Measurements from ENCODE around the gene AGBL4. TPM values are rescaled to one million over a fixed set of nuclear protein-coding genes. Genes with fewer than 3 reads are reported as not detected.

The AGBL4 gene
- total and polyA plus RNA-seq, 2 of the 4 experiments (the other 2 are of a cell fraction), result not detected

DNA sequence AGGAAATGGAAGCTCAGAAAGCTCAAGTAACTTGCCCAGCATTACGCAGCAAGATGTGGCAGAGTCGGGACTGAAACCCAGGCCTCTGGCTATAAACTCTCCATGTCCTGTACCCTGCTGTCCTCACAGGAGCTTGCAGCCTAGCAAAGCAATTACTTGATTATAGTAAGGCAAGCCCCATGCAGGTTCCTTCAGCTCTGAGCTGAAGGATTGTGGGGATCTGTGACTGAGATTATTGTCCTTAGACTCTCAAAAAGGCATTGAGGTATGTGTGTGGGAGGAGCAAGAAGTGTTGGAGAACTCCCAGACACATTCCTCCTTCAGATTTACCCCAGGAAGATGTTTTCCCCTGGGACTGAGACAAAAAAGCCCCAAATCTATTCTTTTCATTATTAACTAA lies 1427.7 kb downstream of the AGBL4 start:
- H4K5ac ChIP-seq (ENCODE audit: low read depth, low read length), result no peak overlapping the region
- no peak overlapping the region for H3K18ac ChIP-seq (ENCODE audit: low read depth, low read length)
- no peaks in the 10 kb centered on the region for H3K9me1 ChIP-seq (ENCODE audit: insufficient read depth, low read length)
- intact Hi-C loops (cut with micrococcal nuclease), result no loop called here
- no CpG with 5 or more reads among the region's 2 CpGs for WGBS, 2 experiments (ENCODE audit: extremely low coverage in 2 of 2, insufficient read length in 1 of 2)
- no peak overlapping the region for H3K23ac ChIP-seq (ENCODE audit: low read depth, low read length)
- in situ Hi-C loops (cut with MboI; ENCODE audit: low sequenced_read_pairs), result no loop called here
- no peak overlapping the region for H3K56ac ChIP-seq (ENCODE audit: extremely low read depth, insufficient read depth, low read length)
- H3K27ac ChIP-seq (ENCODE audit: insufficient read depth, low read length), result no peak overlapping the region
- ATAC-seq (ENCODE audit: low read depth), result no peak
- no peak overlapping the region for H3K4me3 ChIP-seq (ENCODE audit: insufficient read depth, low read depth, low read length)
- CTCF ChIA-PET, result no interaction called here
- H3K79me1 ChIP-seq (ENCODE audit: low read depth in 1 of 2, low read length in 2 of 2), result no peaks in the 10 kb centered on the region
- no peaks in the 10 kb centered on the region for H3K36me3 ChIP-seq (ENCODE audit: control insufficient read depth, insufficient read depth, low read length)
- no peak overlapping the region for H3K4ac ChIP-seq (ENCODE audit: low read depth, low read length)
- H3K27me3 ChIP-seq (ENCODE audit: control insufficient read depth, insufficient read depth, low read length), result no peaks in the 10 kb centered on the region
- H2BK15ac ChIP-seq (ENCODE audit: low read depth, low read length), result no peak overlapping the region
- no peak overlapping the region for H2AK9ac ChIP-seq (replicated peaks; ENCODE audit: low read depth, low read length, poor library complexity)
- H2AK5ac ChIP-seq (ENCODE audit: low read depth, low read length), result no peak overlapping the region
- no peak overlapping the region for H2BK120ac ChIP-seq (ENCODE audit: low read depth, low read length)
- dilution Hi-C loops (cut with HindIII; ENCODE audit: low sequenced_read_pairs, unreplicated experiment), result no loop called here
- BruUV-seq (replicated peaks), result no TSS peak
- H3K4me1 ChIP-seq (ENCODE audit: control insufficient read depth, insufficient read depth, low read length), result no peaks in the 10 kb centered on the region
- no peak overlapping the region for H2BK5ac ChIP-seq (ENCODE audit: low read depth, low read length, poor library complexity, severe bottlenecking)
- H4K91ac ChIP-seq (ENCODE audit: insufficient read depth, low read depth, low read length), result no peak overlapping the region
- H2AFZ ChIP-seq (replicated peaks; ENCODE audit: low read length, poor library complexity), result no peak overlapping the region
- no peak overlapping the region for H3K14ac ChIP-seq (replicated peaks; ENCODE audit: low read depth, low read length)
- H3K9me3 ChIP-seq (ENCODE audit: control insufficient read depth, insufficient read depth, low read length), result no peaks in the 10 kb centered on the region
- H2BK20ac ChIP-seq (ENCODE audit: low read depth, low read length), result no peak overlapping the region
- no peak overlapping the region for H4K8ac ChIP-seq (ENCODE audit: low read depth in 2 of 2, low read length in 2 of 2)
- TF ChIP-seq NFE2L2 (IDR thresholded peaks at IDR 0.05; ENCODE audit: low read depth, low read length) (no peak), MXI1 (IDR thresholded peaks at IDR 0.05; ENCODE audit: borderline replicate concordance, low read depth, low read length) (no peak), MAZ (IDR thresholded peaks at IDR 0.05; ENCODE audit: borderline replicate concordance, low read depth, low read length) (no peak), RCOR1 (IDR thresholded peaks at IDR 0.05; ENCODE audit: insufficient replicate concordance, low read length) (no peak), MAFK (IDR thresholded peaks at IDR 0.05; ENCODE audit: low read depth, low read length) (no peak), SMC3 (IDR thresholded peaks at IDR 0.05; ENCODE audit: low read depth, low read length) (no peak), POLR2A (IDR thresholded peaks at IDR 0.05; ENCODE audit: low read depth, low read length) (no peak), RAD21 (IDR thresholded peaks at IDR 0.05; ENCODE audit: low read length) (no peak), CHD1 (IDR thresholded peaks at IDR 0.05; ENCODE audit: low read depth, low read length) (no peak), CEBPB (IDR thresholded peaks at IDR 0.05; ENCODE audit: low read depth, low read length) (no peak), RFX5 (IDR thresholded peaks at IDR 0.05; ENCODE audit: low read depth, low read length) (no peak), BHLHE40 (IDR thresholded peaks at IDR 0.05; ENCODE audit: low read depth, low read length) (no peak), FOS (IDR thresholded peaks at IDR 0.05; ENCODE audit: low read depth, low read length) (no peak)
- TF ChIP-seq, protein P1, sequence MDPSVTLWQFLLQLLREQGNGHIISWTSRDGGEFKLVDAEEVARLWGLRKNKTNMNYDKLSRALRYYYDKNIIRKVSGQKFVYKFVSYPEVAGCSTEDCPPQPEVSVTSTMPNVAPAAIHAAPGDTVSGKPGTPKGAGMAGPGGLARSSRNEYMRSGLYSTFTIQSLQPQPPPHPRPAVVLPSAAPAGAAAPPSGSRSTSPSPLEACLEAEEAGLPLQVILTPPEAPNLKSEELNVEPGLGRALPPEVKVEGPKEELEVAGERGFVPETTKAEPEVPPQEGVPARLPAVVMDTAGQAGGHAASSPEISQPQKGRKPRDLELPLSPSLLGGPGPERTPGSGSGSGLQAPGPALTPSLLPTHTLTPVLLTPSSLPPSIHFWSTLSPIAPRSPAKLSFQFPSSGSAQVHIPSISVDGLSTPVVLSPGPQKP (IDR thresholded peaks at IDR 0.05; ENCODE audit: borderline replicate concordance, low read depth, low read length), result no peak
- TF ChIP-seq, protein P2, sequence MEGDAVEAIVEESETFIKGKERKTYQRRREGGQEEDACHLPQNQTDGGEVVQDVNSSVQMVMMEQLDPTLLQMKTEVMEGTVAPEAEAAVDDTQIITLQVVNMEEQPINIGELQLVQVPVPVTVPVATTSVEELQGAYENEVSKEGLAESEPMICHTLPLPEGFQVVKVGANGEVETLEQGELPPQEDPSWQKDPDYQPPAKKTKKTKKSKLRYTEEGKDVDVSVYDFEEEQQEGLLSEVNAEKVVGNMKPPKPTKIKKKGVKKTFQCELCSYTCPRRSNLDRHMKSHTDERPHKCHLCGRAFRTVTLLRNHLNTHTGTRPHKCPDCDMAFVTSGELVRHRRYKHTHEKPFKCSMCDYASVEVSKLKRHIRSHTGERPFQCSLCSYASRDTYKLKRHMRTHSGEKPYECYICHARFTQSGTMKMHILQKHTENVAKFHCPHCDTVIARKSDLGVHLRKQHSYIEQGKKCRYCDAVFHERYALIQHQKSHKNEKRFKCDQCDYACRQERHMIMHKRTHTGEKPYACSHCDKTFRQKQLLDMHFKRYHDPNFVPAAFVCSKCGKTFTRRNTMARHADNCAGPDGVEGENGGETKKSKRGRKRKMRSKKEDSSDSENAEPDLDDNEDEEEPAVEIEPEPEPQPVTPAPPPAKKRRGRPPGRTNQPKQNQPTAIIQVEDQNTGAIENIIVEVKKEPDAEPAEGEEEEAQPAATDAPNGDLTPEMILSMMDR (conservative IDR thresholded peaks at IDR 0.05; ENCODE audit: low read depth, low read length), result no peak
- TF ChIP-seq, protein P3, sequence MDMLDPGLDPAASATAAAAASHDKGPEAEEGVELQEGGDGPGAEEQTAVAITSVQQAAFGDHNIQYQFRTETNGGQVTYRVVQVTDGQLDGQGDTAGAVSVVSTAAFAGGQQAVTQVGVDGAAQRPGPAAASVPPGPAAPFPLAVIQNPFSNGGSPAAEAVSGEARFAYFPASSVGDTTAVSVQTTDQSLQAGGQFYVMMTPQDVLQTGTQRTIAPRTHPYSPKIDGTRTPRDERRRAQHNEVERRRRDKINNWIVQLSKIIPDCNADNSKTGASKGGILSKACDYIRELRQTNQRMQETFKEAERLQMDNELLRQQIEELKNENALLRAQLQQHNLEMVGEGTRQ (IDR thresholded peaks at IDR 0.05; ENCODE audit: low read depth, low read length), result no peak
- POLR2A ChIA-PET (ENCODE audit: unreplicated experiment), result no interaction called here
- H3K4me2 ChIP-seq (ENCODE audit: low read depth, low read length), result no peak overlapping the region
- H3K9ac ChIP-seq (ENCODE audit: low read depth, low read length), result no peak overlapping the region
- no peak for DNase-seq
- H4K20me1 ChIP-seq (ENCODE audit: insufficient read depth, low read length), result no peaks in the 10 kb centered on the region
